Tibial nerve (tissue), 4 donors: ENCODE results near the gene ST6GALNAC3. TPM values are rescaled to one million over a fixed set of nuclear protein-coding genes. Genes with fewer than 3 reads are reported as not detected.

Experiments used
- DNase-seq, 2 donors: peaks; one replicate each; pipeline ENCODE4 v3.0.0-alpha.2; 2019; ENCODE audit warnings: low spot score in 2 of 2
- H3K27ac ChIP-seq, 4 donors: fragments of 200-600 bp; sonication (generic) in 3 of 4; one replicate each; pipeline ENCODE4 v1.5.1; 2017 to 2019; ENCODE audit warnings: mild to moderate bottlenecking in 1 of 4
- H3K27me3 ChIP-seq, 2 donors: fragments of 200-600 bp; sonication (generic) in 1 of 2; one replicate each; pipeline versions ENCODE4 v1.5.1 to v1.6.0; 2017 to 2019
- H3K36me3 ChIP-seq, 3 donors: fragments of 200-600 bp; sonication (generic); one replicate each; pipeline ENCODE4 v1.5.1; 2018 to 2019
- H3K4me1 ChIP-seq, 4 donors: fragments of 200-600 bp; sonication (generic) in 3 of 4; one replicate each; pipeline ENCODE4 v1.5.1; 2017 to 2019
- H3K4me3 ChIP-seq, 4 donors: fragments of 200-600 bp; sonication (generic) in 3 of 4; one replicate each; pipeline ENCODE4 v1.5.1; 2017 to 2019; ENCODE audit warnings: mild to moderate bottlenecking in 1 of 4, moderate library complexity in 1 of 4
- H3K9me3 ChIP-seq, 4 donors: fragments of 200-600 bp; sonication (generic) in 3 of 4; one replicate each; pipeline ENCODE4 v1.5.1; 2017 to 2019
- EP300 ChIP-seq, 2 donors: sonication (generic); formaldehyde crosslinking; IDR thresholded peaks; one replicate each; pipeline ENCODE4 v1.6.1; 2017; ENCODE audit warnings: antibody characterized with exemption in 2 of 2, mild to moderate bottlenecking in 1 of 2
- POLR2A ChIP-seq, 2 donors: fragments of 450-650 bp; IDR thresholded peaks; one replicate each; pipeline ENCODE4 v1.6.1; 2017; ENCODE audit warnings: antibody characterized with exemption in 2 of 2, mild to moderate bottlenecking in 2 of 2, moderate library complexity in 2 of 2
- WGBS, 2 donors: methylation state at CpG; one replicate each; pipeline ENCODE4 v1.1.5; 2018; 5-methylcytosine and 5-hydroxymethylcytosine counted together
- total RNA-seq, 4 donors: library from RNA; depleted of rRNA; stranded (reverse); fragments of >200 nt; gene quantifications; one replicate each; pipeline ENCODE4 v1.1.0, GENCODE V29; 2016
- TF ChIP-seq, protein P1 (sequence below), 5 experiments: fragments of 200-600 bp in 3 of 5; fragments of 450-650 bp in 2 of 5; sonication (generic) in 3 of 5; IDR thresholded peaks; one replicate each; pipeline ENCODE4 v1.5.1; 2016 to 2019; ENCODE audit warnings: antibody characterized with exemption in 5 of 5, mild to moderate bottlenecking in 3 of 5, moderate library complexity in 2 of 5

ST6GALNAC3 gene
- total RNA-seq, 4 donors from 2014 or later = 2.7 to 6.6 (median 4.9) TPM

DNA sequence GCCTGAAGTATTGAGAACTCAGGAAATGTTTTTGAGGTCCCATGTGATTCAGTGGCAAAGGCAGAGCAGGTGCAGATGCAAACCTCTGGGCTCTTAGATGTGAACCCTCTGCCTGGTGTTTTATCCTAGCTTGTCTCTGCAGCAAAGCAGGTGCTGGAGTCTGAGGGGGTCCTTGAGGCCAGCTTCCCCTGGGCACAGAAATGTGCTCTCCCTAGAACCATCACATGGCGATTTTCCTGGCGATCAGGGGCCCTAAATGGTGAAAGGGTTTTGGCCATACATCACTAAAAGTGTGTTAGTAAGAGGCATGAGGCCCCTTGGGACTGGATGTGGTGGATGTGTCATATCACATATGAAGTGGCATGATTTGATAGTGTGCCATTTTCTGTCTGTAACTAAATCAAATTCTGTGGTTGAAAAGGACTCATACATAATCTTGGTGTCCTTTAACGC, 144.8 kb downstream of the ST6GALNAC3 start:
- H3K27ac ChIP-seq = no peak overlapping the region
- no peak overlapping the region for H3K4me3 ChIP-seq
- H3K27me3 ChIP-seq = no peaks in the 10 kb centered on the region
- no peaks in the 10 kb centered on the region for H3K36me3 ChIP-seq
- no peaks in the 10 kb centered on the region for H3K9me3 ChIP-seq
- no peak for DNase-seq
- 89 to 93% methylated on average over 3 of the region's 3 CpGs for WGBS, 2 donors
- no peaks in the 10 kb centered on the region for H3K4me1 ChIP-seq
- TF ChIP-seq, protein P1, sequence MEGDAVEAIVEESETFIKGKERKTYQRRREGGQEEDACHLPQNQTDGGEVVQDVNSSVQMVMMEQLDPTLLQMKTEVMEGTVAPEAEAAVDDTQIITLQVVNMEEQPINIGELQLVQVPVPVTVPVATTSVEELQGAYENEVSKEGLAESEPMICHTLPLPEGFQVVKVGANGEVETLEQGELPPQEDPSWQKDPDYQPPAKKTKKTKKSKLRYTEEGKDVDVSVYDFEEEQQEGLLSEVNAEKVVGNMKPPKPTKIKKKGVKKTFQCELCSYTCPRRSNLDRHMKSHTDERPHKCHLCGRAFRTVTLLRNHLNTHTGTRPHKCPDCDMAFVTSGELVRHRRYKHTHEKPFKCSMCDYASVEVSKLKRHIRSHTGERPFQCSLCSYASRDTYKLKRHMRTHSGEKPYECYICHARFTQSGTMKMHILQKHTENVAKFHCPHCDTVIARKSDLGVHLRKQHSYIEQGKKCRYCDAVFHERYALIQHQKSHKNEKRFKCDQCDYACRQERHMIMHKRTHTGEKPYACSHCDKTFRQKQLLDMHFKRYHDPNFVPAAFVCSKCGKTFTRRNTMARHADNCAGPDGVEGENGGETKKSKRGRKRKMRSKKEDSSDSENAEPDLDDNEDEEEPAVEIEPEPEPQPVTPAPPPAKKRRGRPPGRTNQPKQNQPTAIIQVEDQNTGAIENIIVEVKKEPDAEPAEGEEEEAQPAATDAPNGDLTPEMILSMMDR (IDR thresholded peaks at IDR 0.05) = no peak
- TF ChIP-seq POLR2A (IDR thresholded peaks at IDR 0.05) (no peak), EP300 (IDR thresholded peaks at IDR 0.05) (no peak)

DNA sequence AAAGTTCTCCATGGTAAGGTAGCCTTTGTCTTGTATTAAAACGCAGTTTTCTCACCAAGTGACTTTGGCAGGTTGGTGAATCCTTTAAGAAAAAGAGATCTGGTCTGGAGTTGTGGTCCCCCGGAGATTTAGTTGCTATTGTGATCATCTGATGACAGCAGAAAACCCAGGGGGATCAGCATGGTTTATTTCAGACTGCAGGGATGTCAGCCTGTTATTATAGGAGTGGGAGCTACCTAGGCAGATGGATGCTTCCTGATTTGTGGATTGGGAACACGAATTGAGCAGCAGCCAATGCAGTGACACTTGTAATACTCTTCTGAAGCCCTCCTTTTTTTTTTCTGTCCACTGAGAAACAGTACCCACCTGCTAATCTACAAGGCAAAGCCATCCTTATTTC, 150.2 kb downstream of the ST6GALNAC3 start:
- 78 to 83% methylated on average over 3 of the region's 3 CpGs for WGBS, 2 donors
- DNase-seq = no peak
- Histone ChIP-seq H3K27me3 (no peaks in the 10 kb centered on the region), H3K36me3 (no peaks in the 10 kb centered on the region), H3K4me3 (no peak overlapping the region), H3K4me1 (peaks cover 0 to 4% (median 0%) of the 10 kb centered on the region in 4 donors), H3K27ac (no peak overlapping the region), H3K9me3 (no peaks in the 10 kb centered on the region)
- TF ChIP-seq EP300 (IDR thresholded peaks at IDR 0.05) (no peak), POLR2A (IDR thresholded peaks at IDR 0.05) (no peak)
- TF ChIP-seq, protein P1 (IDR thresholded peaks at IDR 0.05) = no peak

DNA sequence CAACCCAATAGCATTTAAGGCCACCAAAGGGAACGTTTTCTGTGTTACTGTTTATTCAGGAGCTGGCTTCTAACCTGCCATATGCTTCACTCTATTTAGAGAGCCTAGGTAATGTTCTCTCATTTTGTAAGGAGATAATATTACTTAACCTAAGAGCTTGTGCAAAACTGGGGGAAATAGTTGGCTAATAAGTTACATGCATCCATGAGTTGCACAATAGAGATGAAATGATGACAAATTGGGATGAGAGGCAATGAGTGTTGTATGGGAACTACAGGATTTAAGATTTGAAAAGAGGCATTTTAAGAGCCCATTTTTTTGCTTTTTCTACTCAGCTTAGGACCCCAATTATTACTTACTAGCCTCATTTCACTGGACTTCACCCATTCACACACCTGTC, 151.0 kb downstream of the ST6GALNAC3 start:
- DNase-seq = no peak
- H3K27ac ChIP-seq = no peak overlapping the region
- no peak for TF ChIP-seq POLR2A (IDR thresholded peaks at IDR 0.05)
- no peak for TF ChIP-seq EP300 (IDR thresholded peaks at IDR 0.05)
- TF ChIP-seq, protein P1 (IDR thresholded peaks at IDR 0.05) = no peak
- H3K4me1 ChIP-seq = peaks cover 0 to 4% (median 0%) of the 10 kb centered on the region in 4 donors
- no peaks in the 10 kb centered on the region for H3K36me3 ChIP-seq
- no peak overlapping the region for H3K4me3 ChIP-seq
- H3K9me3 ChIP-seq = no peaks in the 10 kb centered on the region
- WGBS, 2 donors = 73 to 76% methylated on average over 1 of the region's 1 CpG
- no peaks in the 10 kb centered on the region for H3K27me3 ChIP-seq

DNA sequence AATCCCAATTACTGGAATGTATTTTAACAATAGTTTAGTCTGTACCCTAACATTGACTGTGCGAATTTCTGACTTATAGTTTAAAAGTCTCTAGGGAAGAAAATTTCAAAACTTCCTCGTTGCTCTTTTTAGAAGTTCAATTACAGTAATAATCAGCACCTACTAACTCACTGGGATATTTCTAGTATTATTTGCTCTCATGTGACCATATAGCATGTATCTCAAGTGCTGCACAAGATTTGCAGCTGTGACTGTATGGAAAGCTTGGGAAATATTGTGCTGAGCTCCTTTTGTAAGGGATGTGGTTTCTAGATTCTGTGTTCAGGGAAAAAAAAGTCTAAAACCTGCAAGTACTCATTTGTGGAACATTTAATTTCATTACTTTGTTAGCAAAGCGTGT, 153.1 kb downstream of the ST6GALNAC3 start:
- Histone ChIP-seq H3K9me3 (no peaks in the 10 kb centered on the region), H3K27me3 (no peaks in the 10 kb centered on the region), H3K27ac (no peak overlapping the region), H3K4me1 (peaks cover 0 to 4% (median 0%) of the 10 kb centered on the region in 4 donors), H3K36me3 (no peaks in the 10 kb centered on the region), H3K4me3 (no peak overlapping the region)
- no peak for TF ChIP-seq EP300 (IDR thresholded peaks at IDR 0.05)
- 50 to 51% methylated on average over 3 of the region's 3 CpGs for WGBS, 2 donors
- no peak for DNase-seq

DNA sequence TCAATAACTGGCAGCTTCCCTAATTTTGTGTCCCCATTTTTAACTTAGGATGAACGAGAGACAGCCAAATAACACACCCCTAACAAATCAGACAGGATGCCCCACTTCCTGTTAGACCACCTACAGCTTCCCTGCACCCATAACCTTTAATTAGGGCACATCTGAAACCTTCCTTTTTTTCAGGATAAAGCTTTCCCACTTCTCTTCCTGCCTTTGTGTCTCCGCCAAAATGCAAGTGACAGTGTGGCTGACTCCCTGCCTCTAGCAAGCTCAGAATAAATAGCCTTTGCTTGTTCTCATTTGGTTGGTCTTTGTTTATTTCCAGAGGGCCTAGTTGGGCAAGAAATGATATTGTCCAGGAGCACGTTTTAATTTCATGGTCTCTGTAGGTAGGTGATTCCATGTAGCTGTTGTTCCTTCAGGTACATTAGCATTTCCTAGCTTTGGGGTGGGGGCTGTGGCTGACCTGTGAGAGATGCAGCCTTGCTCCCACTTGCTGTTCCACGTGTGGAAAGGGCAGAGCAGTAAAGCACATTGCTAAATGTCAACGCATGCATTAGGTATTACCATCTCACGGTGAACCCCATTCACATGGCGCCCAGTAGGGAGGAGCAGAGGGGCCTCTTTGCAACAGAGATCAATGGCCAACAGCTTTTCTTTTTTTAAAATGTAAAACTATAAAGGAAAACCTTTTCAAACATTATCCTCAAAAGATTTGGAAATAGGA, 154.9 kb downstream of the ST6GALNAC3 start:
- Histone ChIP-seq H3K36me3 (no peaks in the 10 kb centered on the region), H3K27me3 (no peaks in the 10 kb centered on the region)
- WGBS, 2 donors = 60 to 67% methylated on average over 7 of the region's 7 CpGs

More for the DNA sequence above, 154.9 kb downstream of the ST6GALNAC3 start:
- no peaks in the 10 kb centered on the region for H3K9me3 ChIP-seq
- TF ChIP-seq, protein P1 (IDR thresholded peaks at IDR 0.05) = no peak
- no peak for TF ChIP-seq POLR2A (IDR thresholded peaks at IDR 0.05)
- TF ChIP-seq EP300 (IDR thresholded peaks at IDR 0.05) = no peak
- H3K4me3 ChIP-seq = no peak overlapping the region
- H3K4me1 ChIP-seq = peaks cover 0 to 4% (median 0%) of the 10 kb centered on the region in 4 donors
- no peak overlapping the region for H3K27ac ChIP-seq
- DNase-seq = no peak
